Mesenchymal stem cell (in vitro differentiated cells and primary cell): ENCODE results near the gene PRR36.
"Not testable (repeated sequence)": the region's sequence is repeated elsewhere in the genome, so short reads cannot be mapped to it uniquely, and the experiment has no call there.

ENCODE experiments used
- DNase-seq: peaks from one replicate; pipeline ENCODE4 v3.0.0-alpha.2; 2013
- H2AFZ ChIP-seq: one replicate; pipeline ENCODE4 v1.6.1; 2013; ENCODE audit warnings: low read depth, mild to moderate bottlenecking, control low read depth, inconsistent platforms, low read length, moderate library complexity
- H2AK5ac ChIP-seq: 2 replicates; pipeline ENCODE4 v1.6.1; 2013; ENCODE audit warnings: low read length, moderate library complexity, mild to moderate bottlenecking, inconsistent platforms; ENCODE audit not compliant: severe bottlenecking
- H2BK120ac ChIP-seq: one replicate; pipeline ENCODE4 v1.6.1; 2013; ENCODE audit warnings: low read depth, mild to moderate bottlenecking, inconsistent platforms, low read length, moderate library complexity
- H2BK12ac ChIP-seq, 2 experiments: one replicate each; pipeline ENCODE4 v1.6.1; 2013; ENCODE audit warnings: inconsistent platforms in 2 of 2, low read length in 2 of 2, mild to moderate bottlenecking in 2 of 2, moderate library complexity in 2 of 2, control low read depth in 1 of 2
- H2BK15ac ChIP-seq: one replicate; pipeline ENCODE4 v1.6.1; 2013; ENCODE audit warnings: mild to moderate bottlenecking, low read depth, inconsistent platforms; ENCODE audit not compliant: poor library complexity, severe bottlenecking
- H2BK5ac ChIP-seq: 2 replicates; pipeline ENCODE4 v1.6.1; 2013; ENCODE audit warnings: low read depth, mild to moderate bottlenecking, low read length, control low read depth, inconsistent platforms; ENCODE audit not compliant: poor library complexity, severe bottlenecking
- H3K14ac ChIP-seq, 2 experiments: one replicate each; pipeline ENCODE4 v1.6.1; 2013; ENCODE audit warnings: inconsistent platforms in 2 of 2, low read length in 2 of 2, control low read depth in 1 of 2, mild to moderate bottlenecking in 1 of 2, moderate library complexity in 1 of 2
- H3K18ac ChIP-seq, 2 experiments: one replicate each; pipeline ENCODE4 v1.6.1; 2013; ENCODE audit warnings: inconsistent platforms in 2 of 2, low read length in 2 of 2, control low read depth in 1 of 2, low read depth in 1 of 2, mild to moderate bottlenecking in 1 of 2
- H3K23ac ChIP-seq, 2 experiments: one replicate each; pipeline ENCODE4 v1.6.1; 2013; ENCODE audit warnings: inconsistent platforms in 2 of 2, low read length in 2 of 2, mild to moderate bottlenecking in 2 of 2, moderate library complexity in 2 of 2, control low read depth in 1 of 2
- H3K27ac ChIP-seq: 2 replicates; pipeline ENCODE4 v1.5.1; 2013; ENCODE audit warnings: mild to moderate bottlenecking, moderate library complexity, low read length, control low read depth, inconsistent platforms; ENCODE audit not compliant: poor library complexity, severe bottlenecking
- H3K27me3 ChIP-seq, 2 experiments: 2 replicates each; pipeline versions ENCODE4 v1.6.1 to v1.7.0; 2013; ENCODE audit warnings: low read length in 2 of 2, mild to moderate bottlenecking in 2 of 2, moderate library complexity in 2 of 2, control low read depth in 1 of 2, inconsistent platforms in 1 of 2; ENCODE audit not compliant: control insufficient read depth in 1 of 2, insufficient read depth in 1 of 2
- H3K36me3 ChIP-seq, 2 experiments: 2 replicates each; pipeline versions ENCODE4 v1.6.1 to v1.7.0; 2013; ENCODE audit warnings: low read length in 2 of 2, control low read depth in 1 of 2, inconsistent platforms in 1 of 2, low read depth in 1 of 2, mild to moderate bottlenecking in 1 of 2; ENCODE audit not compliant: insufficient read depth in 2 of 2, control insufficient read depth in 1 of 2
- H3K4ac ChIP-seq, 2 experiments: one replicate each; pipeline ENCODE4 v1.6.1; 2013; ENCODE audit warnings: inconsistent platforms in 2 of 2, low read length in 2 of 2, mild to moderate bottlenecking in 2 of 2, moderate library complexity in 2 of 2, control low read depth in 1 of 2, low read depth in 1 of 2
- H3K4me1 ChIP-seq: 2 replicates; pipeline ENCODE4 v1.6.1; 2013; ENCODE audit warnings: low read depth, low read length, control low read depth; ENCODE audit not compliant: control insufficient read depth, insufficient read depth
- H3K4me2 ChIP-seq: 2 replicates; pipeline ENCODE4 v1.6.1; 2013; ENCODE audit warnings: low read length, mild to moderate bottlenecking, inconsistent platforms; ENCODE audit not compliant: poor library complexity, severe bottlenecking
- H3K4me3 ChIP-seq, 2 experiments: 2 replicates each; pipeline versions ENCODE4 v1.5.1 to v1.7.0; 2013; ENCODE audit warnings: low read length in 2 of 2, mild to moderate bottlenecking in 2 of 2, control low read depth in 1 of 2, low read depth in 1 of 2; ENCODE audit not compliant: insufficient read depth in 1 of 2
- H3K79me1 ChIP-seq: replicated peaks from 2 replicates; pipeline ENCODE4 v1.6.1; 2013; ENCODE audit warnings: mild to moderate bottlenecking, control low read depth, low read length, inconsistent platforms; ENCODE audit not compliant: poor library complexity, severe bottlenecking
- H3K9ac ChIP-seq: 2 replicates; pipeline ENCODE4 v1.7.0; 2013; ENCODE audit warnings: mild to moderate bottlenecking, low read length, moderate library complexity
- H3K9me3 ChIP-seq: 2 replicates; pipeline ENCODE4 v1.7.0; 2013; ENCODE audit warnings: mild to moderate bottlenecking, low read length; ENCODE audit not compliant: control insufficient read depth
- H4K8ac ChIP-seq: one replicate; pipeline ENCODE4 v1.6.1; 2013; ENCODE audit warnings: inconsistent platforms, mild to moderate bottlenecking, low read length, moderate library complexity
- H4K91ac ChIP-seq: one replicate; pipeline ENCODE4 v1.6.1; 2013; ENCODE audit warnings: mild to moderate bottlenecking, low read length, inconsistent platforms
- WGBS: methylation state at CpG from one replicate; pipeline ENCODE4 v1.1.7; 2013; ENCODE audit warnings: mixed read lengths; 5-methylcytosine and 5-hydroxymethylcytosine counted together

The PRR36 gene

DNA sequence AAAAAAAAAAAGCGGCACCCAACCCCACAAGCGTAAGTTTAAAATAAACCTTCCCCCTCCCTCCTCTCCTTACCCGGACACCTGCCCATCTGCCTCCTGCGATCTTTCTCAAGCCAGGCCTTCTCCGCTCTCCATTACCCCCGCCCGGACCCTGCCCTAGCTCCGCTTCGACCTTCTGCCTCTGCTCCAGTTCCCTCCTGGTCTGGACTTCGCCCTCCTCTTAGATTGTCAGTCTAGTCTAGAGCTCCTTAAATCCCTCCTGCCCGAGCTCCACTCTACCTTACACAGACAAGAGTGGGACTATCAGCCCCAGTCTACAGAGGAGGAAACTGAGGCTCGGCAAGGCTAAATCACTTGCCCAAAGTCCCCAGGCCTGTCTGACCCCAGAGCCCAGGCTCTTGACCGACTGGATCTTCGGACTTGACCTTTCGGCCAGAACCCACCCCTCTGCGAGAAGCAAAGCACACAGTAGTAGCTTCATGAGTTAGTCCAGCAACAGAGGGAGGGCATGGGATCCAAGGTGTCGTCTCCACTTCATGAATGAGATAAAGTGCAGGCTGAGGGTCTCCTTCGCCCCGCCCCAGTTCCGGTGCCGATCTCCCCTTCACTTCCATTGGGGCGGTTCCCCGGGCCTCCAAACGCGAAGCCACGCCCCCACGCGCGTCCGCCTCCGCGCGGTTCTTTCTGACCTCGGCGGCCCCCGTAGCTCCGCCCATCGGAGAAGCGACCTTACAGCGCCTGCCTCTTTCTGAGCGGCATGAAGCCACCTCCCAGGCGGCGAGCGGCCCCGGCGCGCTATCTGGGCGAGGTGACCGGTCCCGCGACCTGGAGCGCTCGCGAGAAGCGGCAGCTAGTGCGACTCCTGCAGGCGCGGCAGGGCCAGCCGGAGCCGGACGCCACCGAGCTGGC lies 45.7 kb upstream of the PRR36 start, which contains the start of gene SNAPC2:
Gene SNAPC2, plus strand, starts transcription at position 729 of the 909 bp plus-strand sequence. Its CDS starts 29 bp downstream, at position 758.
- Histone ChIP-seq H3K14ac (peak within 1 kb of the TSS in 1 of 2 experiments; percentile 79), H3K9me3 (no peaks in the 10 kb centered on the region)

GRCh38 chr19:7918615-7919421 lies 44.6 kb upstream of the PRR36 start:
- Histone ChIP-seq H2BK12ac (no peak overlapping the region), H2BK120ac (no peak overlapping the region), H3K9ac (no peak overlapping the region), H2BK15ac (no peak overlapping the region), H3K14ac (no peak overlapping the region), H2AK5ac (no peak overlapping the region), H4K91ac (no peak overlapping the region), H3K18ac (no peak overlapping the region), H3K23ac (no peak overlapping the region), H3K4me1 (peaks cover 43% of the 10 kb centered on the region), H3K4me2 (no peak overlapping the region), H3K4ac (no peak overlapping the region), H3K36me3 (peaks cover 18 to 35% of the 10 kb centered on the region in 2 experiments), H4K8ac (no peak overlapping the region), H2AFZ (no peak overlapping the region), H3K27me3 (peaks cover 21 to 31% of the 10 kb centered on the region in 2 experiments), H3K79me1 (peaks cover 9% of the 10 kb centered on the region), H3K27ac (no peak overlapping the region), H3K9me3 (no peaks in the 10 kb centered on the region), H2BK5ac (no peak overlapping the region), H3K4me3 (no peak overlapping the region)
- DNase-seq, result no peak
- WGBS, result 92% methylated on average over 42 of the region's 42 CpGs

More for the DNA sequence above, 45.7 kb upstream of the PRR36 start, which contains the start of gene SNAPC2:
- Histone ChIP-seq H3K4me1 (peaks cover 46% of the 10 kb centered on the region), H3K27ac (peak within 1 kb of the TSS; percentile 30), H3K9ac (peak within 1 kb of the TSS; percentile 84), H3K36me3 (peaks cover 18 to 38% of the 10 kb centered on the region in 2 experiments), H2BK5ac (peak within 1 kb of the TSS; percentile 54), H3K23ac (no peak within 1 kb of the TSS), H2AK5ac (peak within 1 kb of the TSS; percentile 0), H3K4me3 (peak within 1 kb of the TSS; percentile 81 to 94), H3K79me1 (peaks cover 9% of the 10 kb centered on the region), H2BK120ac (no peak within 1 kb of the TSS), H3K27me3 (peaks cover 17 to 26% of the 10 kb centered on the region in 2 experiments), H2BK15ac (peak within 1 kb of the TSS; percentile 95), H2AFZ (peak within 1 kb of the TSS; percentile 96), H3K18ac (peak within 1 kb of the TSS; percentile 26 to 80), H3K4me2 (peak within 1 kb of the TSS; percentile 77), H3K4ac (peak within 1 kb of the TSS; percentile 48 to 91), H4K8ac (peak within 1 kb of the TSS; percentile 7), H4K91ac (peak within 1 kb of the TSS; percentile 66), H2BK12ac (peak within 1 kb of the TSS in 1 of 2 experiments; percentile 0)
- WGBS, result 19% methylated on average over 62 of the region's 62 CpGs
- peak; percentile 93 for DNase-seq

GRCh38 chr19:7918062-7918614 lies 43.9 kb upstream of the PRR36 start:
- Histone ChIP-seq H2BK120ac (peak overlapping the region; percentile 12), H3K4me1 (peaks cover 41% of the 10 kb centered on the region), H3K4ac (peak overlapping the region in 1 of 2 experiments; percentile 54), H4K8ac (peak overlapping the region; percentile 94), H2BK15ac (peak overlapping the region; percentile 35), H3K4me2 (peak overlapping the region; percentile 54), H3K18ac (peak overlapping the region in 1 of 2 experiments; percentile 88), H3K4me3 (peak overlapping the region; percentile 42 to 63), H3K27me3 (peaks cover 21 to 31% of the 10 kb centered on the region in 2 experiments), H2BK12ac (peak overlapping the region; percentile 68 to 84), H4K91ac (peak overlapping the region; percentile 78), H3K36me3 (peaks cover 18 to 35% of the 10 kb centered on the region in 2 experiments)
- WGBS, result 57% methylated on average over 18 of the region's 29 CpGs
- H2AFZ ChIP-seq, H2BK5ac ChIP-seq, DNase-seq, H3K79me1 ChIP-seq, H3K9me3 ChIP-seq, H3K27ac ChIP-seq, H3K23ac ChIP-seq, H3K9ac ChIP-seq, H3K14ac ChIP-seq, H2AK5ac ChIP-seq: not testable (repeated sequence)
